GM19023 (cell line): Measurements from ENCODE around the gene USP6NL.
"Not testable (repeated sequence)": the region's sequence is repeated elsewhere in the genome, so short reads cannot be mapped to it uniquely, and the experiment has no call there.

ENCODE experiments used
- ATAC-seq: cut with Tn5 transposase; IDR thresholded peaks from one replicate; pipeline ENCODE4 v1.9.1; 2021; ENCODE audit warnings: mild to moderate bottlenecking, moderate library complexity; ENCODE audit not compliant: unreplicated experiment

USP6NL gene

GRCh38 chr10:11611248-11612020 lies at the start of gene USP6NL:
USP6NL (minus strand) TSS chr10:11611650; CDS start chr10:11597634, 14,016 bp downstream.
- peak; percentile 68 for ATAC-seq

- no peak for ATAC-seq
Measured at GRCh38 chr10:11658801-11659368, 47.4 kb upstream of the USP6NL start.

- ATAC-seq = no peak
Measured at GRCh38 chr10:11655836-11656235, 44.4 kb upstream of the USP6NL start.

GRCh38 chr10:11654659-11655058 lies 43.2 kb upstream of the USP6NL start:
- no peak for ATAC-seq

GRCh38 chr10:11653758-11654471 lies 42.5 kb upstream of the USP6NL start:
- no peak for ATAC-seq

DNA sequence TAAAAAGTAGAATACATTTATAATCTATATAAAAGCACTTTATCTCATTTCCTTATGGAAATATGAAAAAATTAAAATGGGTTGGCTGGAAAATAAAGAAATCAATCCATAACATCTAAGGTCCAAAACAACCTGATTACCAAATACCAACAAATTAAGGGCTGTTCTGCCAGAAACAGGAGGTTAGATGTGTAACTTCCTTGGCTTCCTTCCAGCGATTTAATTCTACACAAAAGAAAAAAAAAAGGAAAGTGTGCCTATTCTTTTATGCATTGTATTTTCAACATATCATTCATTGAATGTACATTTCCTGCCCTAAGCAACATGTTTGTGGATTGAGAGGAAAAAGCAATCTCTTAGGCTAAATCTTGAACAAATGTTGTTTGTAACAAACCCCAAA lies 36.2 kb upstream of the USP6NL start:
- no peak for ATAC-seq

- ATAC-seq = no peak
Measured at GRCh38 chr10:11646450-11646849, 35.0 kb upstream of the USP6NL start.

DNA sequence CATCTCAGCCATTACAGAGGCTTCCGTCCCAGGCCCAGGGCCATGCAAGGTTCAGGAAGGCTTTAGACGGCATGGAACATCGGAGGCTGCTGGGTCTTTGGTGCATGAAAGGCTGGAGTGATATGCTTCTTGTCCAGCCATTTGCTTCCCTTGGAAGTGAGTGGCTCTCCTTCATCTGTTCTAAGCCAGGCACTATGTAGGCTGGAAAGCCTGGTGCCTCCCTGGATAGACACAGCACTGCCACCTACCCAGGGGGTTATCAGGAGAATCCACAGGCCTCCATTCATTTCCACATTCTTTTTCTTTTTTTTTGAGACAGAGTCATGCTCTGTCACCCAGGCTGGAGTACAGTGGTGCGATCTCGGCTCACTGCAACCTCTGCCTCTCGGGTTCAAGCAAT lies 31.6 kb upstream of the USP6NL start:
- no peak for ATAC-seq

DNA sequence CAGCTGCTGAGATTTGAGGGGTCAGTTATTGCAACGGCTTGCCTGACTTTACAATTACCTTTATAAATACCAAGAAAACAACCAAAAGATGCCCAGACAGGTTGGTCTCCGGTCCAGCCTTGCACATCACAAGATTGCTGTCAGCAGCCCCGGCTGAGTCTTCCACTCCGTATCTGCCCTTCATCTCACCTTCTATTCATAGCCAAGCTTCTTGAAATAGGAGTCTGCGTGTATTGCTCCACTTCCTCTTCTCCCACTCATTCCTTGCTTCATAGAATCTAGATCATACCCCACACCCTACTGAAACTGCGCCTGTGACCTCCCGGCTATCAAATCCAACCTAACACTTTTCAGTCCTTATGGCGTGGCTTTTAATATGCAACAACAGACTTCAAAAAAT lies 31.1 kb upstream of the USP6NL start:
- ATAC-seq = no peak

DNA sequence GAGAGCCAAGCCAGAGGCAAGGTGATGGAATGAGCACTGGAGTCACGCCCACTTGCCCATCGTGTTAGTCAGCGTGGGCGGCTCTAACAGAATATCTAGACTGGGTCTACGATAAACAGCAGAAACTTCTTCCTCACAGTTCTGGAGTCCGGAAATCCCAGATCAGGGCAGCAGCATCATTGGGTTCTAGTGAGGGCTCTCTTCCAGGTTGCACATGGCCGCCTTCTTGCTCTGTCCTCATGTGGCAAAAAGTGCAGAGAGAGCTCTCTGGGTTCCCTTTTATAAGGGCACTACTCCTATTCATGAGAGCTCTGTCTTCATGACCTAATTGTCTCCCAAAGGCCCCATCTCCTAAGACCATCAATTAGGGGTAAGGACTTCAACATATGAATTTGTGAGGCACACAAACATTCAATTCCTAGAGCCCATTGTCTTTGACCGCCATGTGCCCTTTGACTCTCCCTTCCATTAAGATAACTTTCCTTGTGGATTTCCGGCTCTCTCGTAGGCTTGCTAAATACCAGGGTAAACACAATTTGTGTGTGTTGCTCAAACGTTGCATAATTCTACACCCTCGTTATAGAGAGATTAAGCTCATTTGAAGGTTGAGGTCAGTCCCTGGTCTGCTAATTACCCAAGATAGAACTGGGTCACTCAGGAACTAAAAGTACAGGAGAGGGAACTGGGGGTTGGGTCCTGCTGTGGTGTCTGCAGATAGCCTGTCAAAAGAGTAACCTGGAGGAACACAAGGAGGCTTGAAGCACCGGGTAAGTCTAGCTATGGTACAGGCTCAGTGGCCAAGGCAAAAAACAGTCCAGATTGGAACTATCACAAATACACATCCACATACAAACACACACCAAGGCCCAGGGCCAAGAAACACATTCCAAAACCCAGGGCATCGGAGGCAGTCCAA lies 28.7 kb upstream of the USP6NL start:
- ATAC-seq = no peak

- no peak for ATAC-seq
Measured at GRCh38 chr10:11639362-11639761, 27.9 kb upstream of the USP6NL start.

DNA sequence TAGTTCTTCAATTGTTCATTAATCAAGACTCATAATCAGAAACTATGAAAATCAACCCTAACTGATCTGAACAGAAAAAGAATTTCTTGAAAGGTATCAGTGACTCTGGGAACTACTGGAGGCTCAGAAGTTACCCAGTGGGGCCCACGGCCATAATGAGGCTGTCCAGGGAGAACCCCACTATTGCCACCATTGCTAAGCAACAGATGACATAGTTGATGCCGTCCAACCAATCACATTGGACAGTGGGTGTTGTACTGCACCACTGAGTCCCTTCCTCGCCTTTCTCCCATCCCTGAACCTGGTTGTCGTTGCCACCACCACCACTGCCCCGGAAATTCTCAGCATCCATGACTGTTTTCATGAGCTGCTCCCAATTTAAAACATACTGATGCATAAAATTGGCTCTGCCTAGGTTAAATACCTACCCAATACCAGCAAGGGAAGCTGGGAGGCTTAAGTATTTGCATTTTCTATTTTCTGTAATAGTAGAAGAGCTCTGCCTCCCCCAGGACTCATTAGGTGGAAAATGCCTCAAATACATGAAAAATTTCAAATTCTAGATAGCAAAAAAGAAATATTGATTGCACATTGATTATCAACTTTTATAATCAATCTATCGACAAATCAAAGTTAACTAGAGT lies 26.7 kb upstream of the USP6NL start:
- no peak for ATAC-seq

DNA sequence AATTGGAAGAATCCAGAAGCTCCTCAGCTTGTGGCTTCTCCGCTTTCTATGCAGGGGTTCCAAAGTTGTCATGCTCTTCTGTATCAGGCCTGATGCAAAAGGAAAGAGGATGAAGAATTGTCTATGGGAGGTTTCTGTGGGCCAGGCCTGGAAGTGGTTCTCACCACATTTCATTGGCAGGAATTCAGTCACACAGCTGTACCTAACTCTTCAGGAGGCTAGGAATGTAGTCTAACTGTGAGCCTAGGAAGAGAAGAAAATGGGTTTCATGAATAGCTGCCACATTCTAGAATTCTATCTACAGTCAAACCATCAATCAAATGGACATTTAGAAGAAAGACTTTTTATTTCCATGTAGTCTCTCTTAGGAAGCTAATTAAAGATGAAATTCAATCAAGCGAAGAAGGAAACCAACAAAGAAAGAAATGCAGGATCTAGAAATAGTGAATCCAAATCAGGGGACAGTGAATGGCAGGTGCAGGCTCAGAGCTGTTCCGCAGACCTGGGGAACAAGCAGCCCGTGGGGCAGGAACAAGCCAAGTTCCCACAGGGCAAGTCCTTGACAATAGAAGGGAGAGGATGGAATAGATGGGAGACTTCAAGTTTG lies 25.4 kb upstream of the USP6NL start:
- ATAC-seq = no peak

DNA sequence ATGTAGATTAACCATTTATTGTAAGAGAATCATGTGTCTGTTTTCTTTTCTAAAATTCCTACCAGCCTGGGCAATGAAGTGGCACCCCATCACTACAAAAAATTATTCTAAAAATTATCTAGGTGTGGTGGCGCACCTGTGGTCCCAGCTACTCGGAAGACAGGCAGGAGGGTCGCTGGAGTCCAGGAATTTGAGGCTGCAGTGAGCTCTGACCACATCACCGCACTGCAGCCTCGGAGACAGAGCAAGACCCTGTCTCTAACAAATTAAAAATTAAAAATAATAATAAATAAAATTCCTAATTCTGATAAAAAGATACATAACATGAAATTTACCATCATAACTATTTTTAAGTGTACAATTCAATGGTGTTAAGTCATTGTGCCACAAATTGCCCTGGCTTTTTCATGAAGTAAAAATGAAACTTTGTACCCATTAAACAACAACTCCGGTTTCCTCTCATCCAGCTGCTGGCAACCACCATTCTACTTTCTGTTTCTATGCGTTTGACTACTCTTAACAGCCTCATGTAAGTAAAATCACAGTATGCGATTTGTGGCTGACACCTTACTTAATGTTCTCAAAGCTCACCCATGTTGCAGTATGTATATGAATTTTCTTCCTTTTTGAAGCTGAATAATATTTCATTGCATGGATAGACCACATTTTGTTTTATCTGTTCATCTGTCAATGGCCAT lies 20.6 kb upstream of the USP6NL start:
- ATAC-seq = peak; percentile 98

GRCh38 chr10:11631291-11631690 lies 19.8 kb upstream of the USP6NL start:
- no peak for ATAC-seq

GRCh38 chr10:11629731-11630130 lies 18.3 kb upstream of the USP6NL start:
- no peak for ATAC-seq

DNA sequence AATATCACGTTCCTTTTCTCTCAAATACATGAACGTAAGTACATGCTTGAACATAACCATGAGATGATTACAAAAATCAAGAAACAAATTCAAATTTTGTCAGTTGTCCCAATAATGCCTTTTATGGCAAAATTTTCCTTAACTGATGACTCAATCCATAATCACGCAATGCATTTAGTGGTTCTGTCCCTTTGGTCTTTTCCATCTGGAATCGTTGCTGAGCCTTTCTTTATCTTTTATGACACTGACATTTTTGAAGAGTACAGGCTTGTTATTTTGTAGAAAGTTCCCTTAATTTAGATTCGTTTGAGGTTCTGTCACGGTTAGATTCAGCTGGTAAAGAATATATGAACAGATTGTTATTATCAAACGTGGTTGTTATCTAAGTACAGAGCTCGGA lies 16.5 kb upstream of the USP6NL start:
- not testable (repeated sequence) for ATAC-seq

- no peak for ATAC-seq
Measured at GRCh38 chr10:11626071-11626470, 14.6 kb upstream of the USP6NL start.

DNA sequence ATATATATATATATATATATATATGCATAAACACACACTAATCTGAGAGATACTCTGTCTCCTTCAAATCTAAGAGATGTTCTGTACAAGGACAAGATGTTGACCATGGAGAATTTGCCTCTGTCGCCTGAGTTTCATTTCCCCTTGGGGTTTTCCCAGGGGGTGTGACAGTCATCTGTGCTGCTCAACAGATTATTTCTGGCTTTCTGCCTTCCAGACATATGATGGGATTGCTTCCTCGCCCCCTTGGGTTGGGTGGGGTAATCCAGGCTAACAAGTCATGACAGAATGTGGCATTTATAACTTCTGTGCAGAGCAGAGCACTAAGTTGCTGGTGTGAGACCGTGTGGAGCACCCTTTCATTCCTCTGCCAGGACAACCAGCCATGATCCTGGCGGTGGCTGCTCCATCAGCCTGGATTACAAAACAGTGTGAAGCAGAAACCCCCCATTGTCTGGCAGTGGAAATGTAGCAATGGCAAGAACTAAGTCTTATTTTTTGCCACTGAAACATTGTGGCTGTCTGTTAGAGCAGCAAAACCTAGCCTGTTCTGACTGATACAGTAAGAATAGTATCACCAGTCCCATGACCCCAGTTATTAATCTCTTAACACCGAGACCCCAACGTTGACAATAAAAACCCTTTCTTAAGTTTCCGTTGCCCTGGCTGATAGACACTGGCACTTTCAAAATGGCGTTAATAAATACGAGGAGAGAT lies 13.7 kb upstream of the USP6NL start:
- ATAC-seq = peak; percentile 84
